ENCODE results near the gene SLC10A4. TPM values are rescaled to one million over a fixed set of nuclear protein-coding genes. Genes with fewer than 3 reads are reported as not detected.
"Not testable (repeated sequence)": the region's sequence is repeated elsewhere in the genome, so short reads cannot be mapped to it uniquely, and the experiment has no call there.

SLC10A4 gene
- total and polyA plus RNA-seq, 2 experiments from 2014 or later: 2.3 to 4.3 TPM

- TF ChIP-seq, protein P1, sequence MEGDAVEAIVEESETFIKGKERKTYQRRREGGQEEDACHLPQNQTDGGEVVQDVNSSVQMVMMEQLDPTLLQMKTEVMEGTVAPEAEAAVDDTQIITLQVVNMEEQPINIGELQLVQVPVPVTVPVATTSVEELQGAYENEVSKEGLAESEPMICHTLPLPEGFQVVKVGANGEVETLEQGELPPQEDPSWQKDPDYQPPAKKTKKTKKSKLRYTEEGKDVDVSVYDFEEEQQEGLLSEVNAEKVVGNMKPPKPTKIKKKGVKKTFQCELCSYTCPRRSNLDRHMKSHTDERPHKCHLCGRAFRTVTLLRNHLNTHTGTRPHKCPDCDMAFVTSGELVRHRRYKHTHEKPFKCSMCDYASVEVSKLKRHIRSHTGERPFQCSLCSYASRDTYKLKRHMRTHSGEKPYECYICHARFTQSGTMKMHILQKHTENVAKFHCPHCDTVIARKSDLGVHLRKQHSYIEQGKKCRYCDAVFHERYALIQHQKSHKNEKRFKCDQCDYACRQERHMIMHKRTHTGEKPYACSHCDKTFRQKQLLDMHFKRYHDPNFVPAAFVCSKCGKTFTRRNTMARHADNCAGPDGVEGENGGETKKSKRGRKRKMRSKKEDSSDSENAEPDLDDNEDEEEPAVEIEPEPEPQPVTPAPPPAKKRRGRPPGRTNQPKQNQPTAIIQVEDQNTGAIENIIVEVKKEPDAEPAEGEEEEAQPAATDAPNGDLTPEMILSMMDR (conservative IDR thresholded peaks at IDR 0.05; ENCODE audit: low read depth in 2 of 2): no peak
- TF ChIP-seq CREB1 (CRISPR knock-in tag; IDR thresholded peaks at IDR 0.05; ENCODE audit: low read depth): no peak
- TF ChIP-seq ETS1 (IDR thresholded peaks at IDR 0.05): no peak
- TF ChIP-seq EZH2phosphoT487 (IDR thresholded peaks at IDR 0.05; ENCODE audit: unreplicated experiment): no peak
Measured at GRCh38 chr4:48450740-48451139, 32.4 kb upstream of the SLC10A4 start (continued).

DNA sequence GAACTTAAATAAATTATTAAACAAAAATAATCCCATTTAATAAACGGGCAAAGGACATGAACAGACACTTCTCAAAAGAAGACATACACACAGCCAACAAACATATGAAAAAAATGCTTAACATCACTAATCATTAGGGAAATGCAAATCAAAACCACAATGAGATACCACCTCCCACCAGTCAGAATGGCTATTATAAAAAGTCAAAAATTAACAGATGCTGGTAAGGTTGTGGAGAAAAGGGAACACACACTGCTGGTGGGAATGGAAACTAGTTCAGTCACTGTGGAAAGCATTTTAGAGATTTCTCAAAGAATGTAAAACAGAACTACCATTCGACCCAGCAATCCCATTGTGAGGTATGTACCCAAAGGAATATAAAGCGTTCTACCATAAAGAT lies 31.5 kb upstream of the SLC10A4 start:
- H3K27ac Mint-ChIP-seq; ATAC-seq; H3K4me1 ChIP-seq (ENCODE audit: insufficient read depth); DNase-seq (ENCODE audit: low spot score); H3K36me3 Mint-ChIP-seq (ENCODE audit: low read depth); H3K27me3 Mint-ChIP-seq (ENCODE audit: insufficient read depth, low read depth, poor library complexity); H3K9me3 Mint-ChIP-seq; H3K27ac ChIP-seq (ENCODE audit: low read depth); H3K79me2 ChIP-seq (replicated peaks; ENCODE audit: insufficient read depth); H3K4me3 Mint-ChIP-seq; H3K36me3 ChIP-seq (ENCODE audit: insufficient read depth); H3K4me3 ChIP-seq; H3K4me1 Mint-ChIP-seq; H3K4me2 ChIP-seq; H3K9me2 ChIP-seq (ENCODE audit: insufficient read depth); H3K27me3 ChIP-seq (ENCODE audit: insufficient read depth); H2AFZ ChIP-seq; H4K20me1 ChIP-seq (replicated peaks; ENCODE audit: insufficient read depth); H3F3A ChIP-seq (replicated peaks; ENCODE audit: low read depth): not testable (repeated sequence)

DNA sequence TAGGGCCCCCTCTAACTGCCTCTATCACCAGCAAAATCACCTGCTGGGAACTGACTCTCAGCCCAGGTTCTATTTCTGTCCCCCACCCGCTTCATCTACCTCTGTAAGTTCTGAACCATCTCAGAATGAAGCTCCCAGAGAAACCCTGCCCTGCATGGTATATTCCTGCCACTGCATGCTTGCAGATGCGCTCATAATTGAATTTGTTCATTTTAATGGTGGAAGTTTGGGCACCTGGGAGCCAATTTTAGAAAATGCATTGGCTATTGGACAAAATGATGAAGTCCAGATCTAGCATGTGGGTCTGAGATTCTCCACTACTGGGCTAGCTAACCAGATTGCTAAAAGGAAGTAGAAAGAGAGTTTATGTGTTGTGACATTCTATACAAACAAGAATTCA lies 28.6 kb upstream of the SLC10A4 start:
- ATAC-seq: no peak
- no peak for TF ChIP-seq ZNF331 (CRISPR knock-in tag; IDR thresholded peaks at IDR 0.05; ENCODE audit: low read depth)
- no peak for TF ChIP-seq CREB1 (CRISPR knock-in tag; IDR thresholded peaks at IDR 0.05; ENCODE audit: low read depth)
- TF ChIP-seq STAT1 (IDR thresholded peaks at IDR 0.05; ENCODE audit: unreplicated experiment): no peak
- no peak for TF ChIP-seq NANOG (IDR thresholded peaks at IDR 0.05; ENCODE audit: borderline replicate concordance)
- TF ChIP-seq, protein P1 (conservative IDR thresholded peaks at IDR 0.05; ENCODE audit: low read depth in 2 of 2): no peak
- no peak for TF ChIP-seq EZH2 (IDR thresholded peaks at IDR 0.05; ENCODE audit: low read depth, unreplicated experiment)
- TF ChIP-seq EZH2phosphoT487 (IDR thresholded peaks at IDR 0.05; ENCODE audit: unreplicated experiment): no peak
- no peak for TF ChIP-seq ETS1 (IDR thresholded peaks at IDR 0.05)
- TF ChIP-seq JUNB (IDR thresholded peaks at IDR 0.05; ENCODE audit: unreplicated experiment): no peak

More for the DNA sequence above, 28.6 kb upstream of the SLC10A4 start:
- H3K27ac ChIP-seq (ENCODE audit: low read depth): no peak overlapping the region
- peaks cover 3% of the 10 kb centered on the region; the same call in 1 of the 2 replicates for H3F3A ChIP-seq (replicated peaks; ENCODE audit: low read depth)
- no peak overlapping the region for H3K27ac Mint-ChIP-seq
- no peaks in the 10 kb centered on the region for H3K4me1 ChIP-seq (ENCODE audit: insufficient read depth)
- no peak for DNase-seq (ENCODE audit: low spot score)
- no peak overlapping the region for H3K4me3 ChIP-seq
- H3K36me3 ChIP-seq (ENCODE audit: insufficient read depth): no peaks in the 10 kb centered on the region
- no peaks in the 10 kb centered on the region for H3K9me2 ChIP-seq (ENCODE audit: insufficient read depth)
- H3K79me2 ChIP-seq (replicated peaks; ENCODE audit: insufficient read depth): no peaks in the 10 kb centered on the region
- H3K27me3 ChIP-seq (ENCODE audit: insufficient read depth): no peaks in the 10 kb centered on the region
- H3K36me3 Mint-ChIP-seq (ENCODE audit: low read depth): no peaks in the 10 kb centered on the region
- no peak overlapping the region for H3K4me3 Mint-ChIP-seq
- H3K9me3 Mint-ChIP-seq: no peaks in the 10 kb centered on the region
- no peaks in the 10 kb centered on the region for H3K27me3 Mint-ChIP-seq (ENCODE audit: insufficient read depth, low read depth, poor library complexity)
- H3K4me2 ChIP-seq: no peak overlapping the region
- H4K20me1 ChIP-seq (replicated peaks; ENCODE audit: insufficient read depth): no peaks in the 10 kb centered on the region
- H2AFZ ChIP-seq: no peak overlapping the region
- H3K4me1 Mint-ChIP-seq: no peaks in the 10 kb centered on the region

All from GM23338 (cell line).